RWPE2 (cell line): ENCODE data around the gene CYP24A1.

Experiments used
- ATAC-seq: fragments of 200-7000 bp; cut with Tn5 transposase; 3 replicates; pipeline ENCODE4 v1.9.1; 2021; ENCODE audit warnings: low read depth
- DNase-seq: peaks from one replicate; pipeline ENCODE4 v3.0.0-alpha.2; 2020; ENCODE audit warnings: low spot score
- H3K27ac ChIP-seq: fragments of 450-650 bp; 2 replicates; pipeline ENCODE4 v1.5.1; 2017; ENCODE audit warnings: mild to moderate bottlenecking; ENCODE audit not compliant: poor library complexity, severe bottlenecking
- H3K27me3 ChIP-seq: fragments of 250-450 bp; sonication (Bioruptor Pico); 2 replicates; pipeline ENCODE4 v1.5.1; 2021; ENCODE audit warnings: mild to moderate bottlenecking, moderate library complexity; ENCODE audit not compliant: insufficient read depth, poor library complexity, severe bottlenecking
- H3K36me3 ChIP-seq: fragments of 250-450 bp; sonication (Bioruptor Pico); 2 replicates; pipeline ENCODE4 v1.5.1; 2020; ENCODE audit warnings: low read depth, mild to moderate bottlenecking, moderate library complexity
- H3K4me1 ChIP-seq: fragments of 250-450 bp; sonication (Bioruptor Pico); 2 replicates; pipeline ENCODE4 v1.5.1; 2021; ENCODE audit warnings: mild to moderate bottlenecking, moderate library complexity; ENCODE audit not compliant: insufficient read depth, poor library complexity, severe bottlenecking
- H3K4me3 ChIP-seq: fragments of 250-450 bp; sonication (Bioruptor Pico); 2 replicates; pipeline ENCODE4 v1.5.1; 2021; ENCODE audit warnings: mild to moderate bottlenecking, moderate library complexity; ENCODE audit not compliant: severe bottlenecking
- H3K9me3 ChIP-seq: fragments of 250-450 bp; sonication (Bioruptor Pico); 2 replicates; pipeline ENCODE4 v1.5.1; 2021; ENCODE audit warnings: mild to moderate bottlenecking, moderate library complexity; ENCODE audit not compliant: severe bottlenecking
- TF ChIP-seq, protein P1 (sequence below): fragments of 450-650 bp; IDR thresholded peaks from one replicate; pipeline ENCODE4 v1.5.1; 2017; ENCODE audit warnings: mild to moderate bottlenecking, moderate library complexity; ENCODE audit not compliant: poor library complexity, severe bottlenecking

Gene CYP24A1

DNA sequence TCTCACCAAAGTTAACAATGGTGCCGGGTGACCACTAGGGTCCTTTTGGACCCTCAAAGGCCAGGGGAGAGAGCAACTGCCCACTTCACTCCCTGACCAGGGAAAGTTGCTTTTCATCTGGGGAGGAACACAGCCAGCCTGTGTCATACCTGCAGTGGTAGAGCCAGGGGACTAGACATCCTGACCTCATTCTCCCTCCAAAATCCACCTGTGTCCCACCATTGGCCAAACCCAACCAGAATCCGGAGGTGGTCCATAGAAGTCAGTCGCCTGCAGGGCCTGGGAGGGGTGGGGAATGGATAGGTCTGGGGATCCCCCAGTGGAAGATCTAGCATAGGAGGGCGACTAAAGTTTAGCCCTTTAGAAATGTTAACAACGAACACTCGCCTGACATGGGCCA is 46.9 kb upstream of the CYP24A1 start:
- H3K4me1 ChIP-seq, result no peaks in the 10 kb centered on the region
- peaks cover 47% of the 10 kb centered on the region for H3K36me3 ChIP-seq
- no peak overlapping the region for H3K27ac ChIP-seq
- H3K9me3 ChIP-seq, result no peaks in the 10 kb centered on the region
- peaks cover 3% of the 10 kb centered on the region for H3K27me3 ChIP-seq
- no peak overlapping the region for H3K4me3 ChIP-seq
- no peak for DNase-seq
- no peak for ATAC-seq
- TF ChIP-seq, protein P1, sequence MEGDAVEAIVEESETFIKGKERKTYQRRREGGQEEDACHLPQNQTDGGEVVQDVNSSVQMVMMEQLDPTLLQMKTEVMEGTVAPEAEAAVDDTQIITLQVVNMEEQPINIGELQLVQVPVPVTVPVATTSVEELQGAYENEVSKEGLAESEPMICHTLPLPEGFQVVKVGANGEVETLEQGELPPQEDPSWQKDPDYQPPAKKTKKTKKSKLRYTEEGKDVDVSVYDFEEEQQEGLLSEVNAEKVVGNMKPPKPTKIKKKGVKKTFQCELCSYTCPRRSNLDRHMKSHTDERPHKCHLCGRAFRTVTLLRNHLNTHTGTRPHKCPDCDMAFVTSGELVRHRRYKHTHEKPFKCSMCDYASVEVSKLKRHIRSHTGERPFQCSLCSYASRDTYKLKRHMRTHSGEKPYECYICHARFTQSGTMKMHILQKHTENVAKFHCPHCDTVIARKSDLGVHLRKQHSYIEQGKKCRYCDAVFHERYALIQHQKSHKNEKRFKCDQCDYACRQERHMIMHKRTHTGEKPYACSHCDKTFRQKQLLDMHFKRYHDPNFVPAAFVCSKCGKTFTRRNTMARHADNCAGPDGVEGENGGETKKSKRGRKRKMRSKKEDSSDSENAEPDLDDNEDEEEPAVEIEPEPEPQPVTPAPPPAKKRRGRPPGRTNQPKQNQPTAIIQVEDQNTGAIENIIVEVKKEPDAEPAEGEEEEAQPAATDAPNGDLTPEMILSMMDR, result no peak

DNA sequence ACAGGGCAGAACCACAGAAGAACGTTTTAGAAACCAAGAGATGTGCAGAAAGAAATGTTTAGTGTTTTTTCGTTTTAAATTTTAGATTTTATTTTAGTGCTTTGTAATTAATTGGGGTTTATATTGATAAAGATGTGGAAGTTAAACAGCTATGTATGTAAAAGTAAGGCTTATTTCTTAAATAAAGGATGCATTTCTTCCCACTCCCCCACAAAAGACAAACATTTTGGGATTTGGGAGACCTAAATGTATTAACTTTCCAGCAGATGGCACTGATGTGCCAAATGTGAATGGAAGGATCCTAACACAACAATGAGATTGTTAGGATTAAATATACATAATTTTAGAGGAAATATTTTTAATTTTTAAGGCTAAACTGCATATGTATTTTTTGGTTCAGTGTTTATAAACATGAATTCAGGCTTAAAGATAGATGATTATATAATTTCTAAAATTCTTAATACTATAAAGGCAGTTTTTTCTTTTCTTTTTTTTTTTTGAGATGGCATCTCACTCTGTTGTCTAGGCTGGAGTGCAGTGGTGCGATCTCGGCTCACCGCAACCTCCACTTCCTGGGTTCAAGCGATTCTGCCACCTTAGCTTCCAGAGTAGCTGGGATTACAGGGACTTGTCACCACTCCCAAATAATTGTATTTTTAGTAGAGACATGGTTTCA is 46.1 kb upstream of the CYP24A1 start:
- ATAC-seq, result peak; percentile 51; the same call in 2 of the 3 replicates
- no peak overlapping the region for H3K27ac ChIP-seq
- H3K4me1 ChIP-seq, result no peaks in the 10 kb centered on the region
- DNase-seq, result no peak
- TF ChIP-seq, protein P1, result peak; percentile 99
- H3K9me3 ChIP-seq, result no peaks in the 10 kb centered on the region
- no peak overlapping the region for H3K4me3 ChIP-seq
- peaks cover 3% of the 10 kb centered on the region for H3K27me3 ChIP-seq
- peaks cover 55% of the 10 kb centered on the region for H3K36me3 ChIP-seq

DNA sequence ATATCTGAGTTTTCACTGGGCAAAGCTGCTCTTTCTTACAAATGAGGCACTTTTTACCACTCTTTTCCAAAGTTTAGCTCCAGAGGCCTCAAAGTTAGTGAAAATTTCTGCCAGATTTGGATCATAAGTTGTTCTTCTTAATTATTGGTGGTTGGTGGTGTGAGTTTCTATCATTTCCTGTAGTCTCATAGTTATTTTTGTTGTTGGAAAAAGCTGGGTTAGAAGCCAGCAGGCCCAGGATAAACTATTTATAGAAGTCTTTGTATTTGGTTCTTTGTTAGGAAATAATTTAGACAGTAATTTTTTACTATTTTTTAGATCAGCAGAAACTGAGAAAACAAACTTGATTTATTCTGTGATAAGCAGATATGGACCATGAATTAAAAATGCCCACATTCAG is 44.7 kb upstream of the CYP24A1 start:
- DNase-seq, result no peak
- no peaks in the 10 kb centered on the region for H3K4me1 ChIP-seq
- no peak overlapping the region for H3K4me3 ChIP-seq
- H3K27me3 ChIP-seq, result peaks cover 3% of the 10 kb centered on the region
- TF ChIP-seq, protein P1, result no peak
- H3K36me3 ChIP-seq, result peaks cover 65% of the 10 kb centered on the region
- H3K9me3 ChIP-seq, result no peaks in the 10 kb centered on the region
- no peak overlapping the region for H3K27ac ChIP-seq
- ATAC-seq, result no peak

DNA sequence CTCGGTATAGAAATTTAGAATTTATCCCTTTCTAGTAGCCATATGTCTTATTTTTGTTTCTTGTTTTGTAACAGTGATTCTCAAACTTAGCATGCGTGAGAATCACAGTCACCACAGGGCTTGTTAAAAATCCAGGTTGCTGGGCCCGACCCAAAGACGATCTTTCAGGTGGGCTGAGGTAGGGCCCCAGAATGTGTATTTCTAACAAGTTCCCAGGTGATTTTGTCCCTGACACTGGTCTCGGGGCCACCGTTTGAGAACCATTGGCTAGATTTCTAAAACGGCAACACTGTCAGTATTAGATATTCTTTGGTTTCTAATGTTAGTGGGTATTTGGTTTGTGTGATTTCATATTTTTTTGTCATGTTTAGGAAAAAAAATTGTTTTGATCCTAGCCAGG is 44.0 kb upstream of the CYP24A1 start:
- no peak overlapping the region for H3K4me3 ChIP-seq
- DNase-seq (no peak), ATAC-seq (no peak)
- no peak overlapping the region for H3K27ac ChIP-seq
- H3K36me3 ChIP-seq, result peaks cover 65% of the 10 kb centered on the region
- TF ChIP-seq, protein P1, result no peak
- H3K9me3 ChIP-seq, result no peaks in the 10 kb centered on the region
- peaks cover 3% of the 10 kb centered on the region for H3K27me3 ChIP-seq
- no peaks in the 10 kb centered on the region for H3K4me1 ChIP-seq

DNA sequence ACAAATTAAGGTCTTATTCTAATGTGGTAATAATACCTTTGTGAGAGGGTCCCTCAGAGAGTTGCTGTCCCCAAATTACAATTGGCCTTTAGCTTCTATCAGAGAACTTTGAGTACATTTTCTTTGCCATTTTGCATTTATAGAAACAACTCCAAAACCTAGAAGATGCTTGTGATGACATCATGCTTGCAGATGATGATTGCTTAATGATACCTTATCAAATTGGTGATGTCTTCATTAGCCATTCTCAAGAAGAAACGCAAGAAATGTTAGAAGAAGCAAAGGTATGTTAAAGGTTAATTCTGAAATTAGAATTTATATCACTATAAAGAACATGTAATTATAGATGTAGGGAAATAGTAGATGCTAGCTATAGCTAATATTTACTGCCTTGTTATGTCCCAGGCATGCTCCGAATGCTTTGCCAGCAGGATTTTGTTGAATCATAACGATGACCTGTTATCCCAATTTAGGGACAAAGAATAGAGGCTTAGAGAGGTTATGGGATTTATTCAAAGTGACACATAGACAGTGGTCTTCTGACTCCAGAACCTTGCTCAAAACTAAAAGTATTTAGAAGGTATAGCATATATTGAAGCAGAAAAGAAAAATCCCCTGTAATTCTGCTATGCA is 41.5 kb upstream of the CYP24A1 start:
- no peak for DNase-seq
- Histone ChIP-seq H3K9me3 (no peaks in the 10 kb centered on the region), H3K36me3 (peaks cover 80% of the 10 kb centered on the region), H3K27ac (no peak overlapping the region), H3K4me3 (no peak overlapping the region), H3K27me3 (peaks cover 3% of the 10 kb centered on the region), H3K4me1 (no peaks in the 10 kb centered on the region)
- no peak for ATAC-seq
- TF ChIP-seq, protein P1, result no peak
